HS-5 (cell line): ENCODE data around the gene AATK.
A peak's percentile ranks its signal among the peaks of the same experiment; 100 is the strongest.

Experiments used
- DNase-seq: peaks from one replicate; pipeline ENCODE4 v3.0.0-alpha.2; 2012; ENCODE audit warnings: low read depth

AATK gene

DNA sequence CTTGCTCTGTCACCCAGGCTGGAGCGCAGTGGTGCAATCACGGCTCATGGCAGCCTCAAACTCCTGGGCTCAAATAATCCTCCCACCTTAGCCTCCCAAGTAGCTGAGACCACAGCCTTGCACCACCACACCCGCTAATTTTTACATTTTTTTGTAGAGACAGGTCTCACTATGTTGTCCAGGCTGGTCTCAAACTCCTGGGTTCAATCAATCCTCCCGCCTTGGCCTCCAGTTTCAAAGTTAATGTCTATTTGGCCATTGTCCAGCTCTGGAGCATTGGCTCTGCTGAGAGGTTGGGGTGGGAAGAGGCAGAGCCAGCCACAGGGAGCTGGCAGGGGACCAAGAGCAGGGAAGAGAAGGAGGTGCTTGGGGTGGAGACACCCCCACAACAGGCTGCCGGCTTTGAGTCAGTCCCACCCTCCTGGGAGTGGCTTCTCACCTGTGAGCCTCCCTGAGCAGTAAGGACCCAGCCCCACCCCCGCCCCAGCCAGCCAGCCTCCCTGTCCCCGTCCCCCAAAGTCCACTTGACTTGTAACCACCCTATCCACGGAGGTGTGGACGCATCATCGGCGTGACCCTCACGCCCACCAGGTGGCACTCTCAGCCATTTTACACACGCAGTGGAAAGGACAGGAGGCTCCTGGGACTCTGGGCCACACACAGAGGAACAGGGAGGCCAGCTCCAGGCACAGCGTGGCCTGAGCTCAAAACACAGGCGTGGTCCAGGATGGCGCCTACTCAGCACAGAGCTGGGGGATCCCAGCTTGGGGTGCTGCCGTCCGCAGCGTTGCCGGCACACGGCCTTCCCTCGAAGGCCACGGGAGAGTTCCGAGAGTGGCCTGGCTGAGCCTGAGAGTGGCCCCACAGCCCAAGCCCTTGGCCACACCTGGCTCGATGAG lies 23.5 kb downstream of the AATK start:
- peak; percentile 23 for DNase-seq

- no peak for DNase-seq
These were observed 25.3 kb downstream of the AATK start for GRCh38 chr17:81140695-81141094.

DNA sequence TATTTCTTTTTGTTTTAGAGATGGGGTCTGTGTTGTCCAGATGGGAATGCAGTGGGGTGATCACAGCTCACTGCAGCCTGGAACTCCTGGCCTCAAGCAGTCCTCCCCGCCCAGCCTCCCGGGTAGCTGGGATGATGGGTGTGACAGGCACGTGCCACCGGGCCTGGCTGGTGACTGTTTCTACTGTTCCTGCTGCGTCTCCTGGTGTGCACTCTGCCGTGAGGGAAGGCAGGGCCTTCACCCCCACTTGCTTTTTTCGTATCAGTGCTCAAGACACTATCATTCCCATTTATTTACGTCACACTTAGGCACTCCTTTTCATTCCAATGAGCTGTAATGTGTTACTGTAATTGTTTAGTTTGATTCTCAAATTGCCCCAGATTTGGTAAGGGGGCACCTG lies 26.0 kb downstream of the AATK start:
- DNase-seq = no peak

DNA sequence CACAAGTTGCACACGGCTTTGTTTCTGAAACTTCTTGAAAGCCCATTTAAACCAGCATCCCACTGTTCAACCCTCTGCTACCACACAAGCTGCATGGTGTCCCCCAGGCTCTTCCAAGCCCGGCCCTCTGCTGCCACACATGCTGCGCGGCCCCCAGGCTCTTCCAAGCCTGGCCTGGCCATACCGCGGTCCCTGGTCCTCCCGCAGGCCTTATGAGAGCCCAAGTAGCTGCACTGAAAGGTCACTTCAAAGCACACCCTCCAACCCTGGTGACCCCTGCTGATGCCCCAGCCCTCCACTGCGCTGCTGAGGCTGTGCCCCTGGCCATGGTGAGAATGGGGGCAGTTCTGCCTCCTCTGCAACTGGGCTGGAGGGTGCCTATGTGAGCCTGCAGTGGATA lies 26.6 kb downstream of the AATK start:
- DNase-seq = no peak

DNA sequence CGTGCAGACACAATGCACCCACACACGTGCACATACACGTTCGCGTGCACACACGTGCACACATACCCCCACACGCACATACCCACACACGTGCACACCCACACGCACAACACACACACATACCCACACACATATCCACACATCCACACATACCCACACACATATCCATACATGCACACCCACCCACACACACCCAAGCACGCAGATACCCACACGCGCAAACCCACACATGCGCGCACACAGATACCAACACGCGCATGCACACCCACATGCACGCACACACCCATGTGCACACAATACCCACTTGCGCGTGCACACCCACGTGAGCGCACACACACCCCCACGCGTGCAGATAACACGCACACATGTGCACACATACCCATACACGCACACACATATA lies 27.5 kb downstream of the AATK start:
- DNase-seq = no peak

DNA sequence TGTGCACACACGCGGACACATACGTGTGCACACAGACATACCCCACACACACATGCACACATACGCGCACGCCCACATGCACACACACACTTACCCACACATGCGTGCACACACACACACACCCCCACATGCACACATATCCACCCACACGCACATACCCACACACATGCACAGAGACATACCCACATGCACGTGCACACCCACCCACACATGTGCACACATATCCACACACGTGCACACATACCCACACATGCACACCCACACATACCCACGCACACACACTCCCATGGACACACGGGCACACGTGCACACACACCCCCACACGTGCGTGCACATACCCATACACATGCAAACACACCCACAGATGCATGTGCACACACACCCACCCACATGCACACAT lies 27.9 kb downstream of the AATK start:
- no peak for DNase-seq

DNA sequence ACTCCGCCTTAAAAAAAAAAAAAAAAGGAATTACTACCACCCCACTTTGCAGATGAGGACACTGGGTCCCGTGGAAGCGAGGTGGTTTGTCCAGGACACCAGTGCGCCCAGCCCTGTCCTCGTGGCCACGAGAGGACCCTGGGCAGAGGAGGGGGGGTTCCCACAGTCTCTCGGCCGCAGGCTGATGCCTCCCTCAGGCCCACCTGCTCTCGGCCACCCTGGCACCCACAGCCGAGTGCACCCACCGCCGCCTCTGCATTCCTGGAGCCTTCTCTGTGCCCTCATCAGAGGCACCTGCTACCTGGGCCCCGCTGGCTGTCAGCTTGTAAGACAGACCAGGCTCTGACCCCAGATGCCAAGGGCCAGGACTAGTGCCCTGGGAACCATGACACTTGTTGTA lies 28.8 kb downstream of the AATK start:
- DNase-seq = no peak

DNA sequence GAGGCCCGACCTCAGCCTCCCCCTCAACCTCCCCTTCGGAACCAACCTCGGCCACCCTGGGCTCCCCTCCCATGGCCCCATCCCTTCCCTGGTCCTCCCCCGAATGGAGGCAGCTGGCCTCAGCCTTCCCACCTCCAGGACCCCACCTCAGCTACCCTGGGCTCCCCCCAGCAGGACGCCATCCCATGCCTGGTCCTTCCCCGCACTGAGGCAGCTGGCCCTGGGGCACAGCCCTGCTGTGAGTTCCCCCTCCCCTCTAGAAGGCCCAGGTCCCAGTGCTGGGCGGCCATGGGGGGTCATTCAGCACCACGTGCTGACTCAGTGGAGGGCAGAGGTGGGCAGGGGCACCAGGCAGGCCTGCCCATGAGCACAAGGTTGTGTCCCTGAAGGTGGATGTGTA lies 29.7 kb downstream of the AATK start:
- DNase-seq = no peak

- no peak for DNase-seq
These were observed 30.3 kb downstream of the AATK start for GRCh38 chr17:81135505-81136278.

- DNase-seq = no peak
These were observed 31.8 kb downstream of the AATK start for GRCh38 chr17:81134064-81134781.

GRCh38 chr17:81132770-81133723 lies 33.0 kb downstream of the AATK start:
- DNase-seq = no peak

- no peak for DNase-seq
These were observed 33.9 kb downstream of the AATK start for GRCh38 chr17:81132197-81132540.

- no peak for DNase-seq
These were observed 34.4 kb downstream of the AATK start for GRCh38 chr17:81131486-81132196.

DNA sequence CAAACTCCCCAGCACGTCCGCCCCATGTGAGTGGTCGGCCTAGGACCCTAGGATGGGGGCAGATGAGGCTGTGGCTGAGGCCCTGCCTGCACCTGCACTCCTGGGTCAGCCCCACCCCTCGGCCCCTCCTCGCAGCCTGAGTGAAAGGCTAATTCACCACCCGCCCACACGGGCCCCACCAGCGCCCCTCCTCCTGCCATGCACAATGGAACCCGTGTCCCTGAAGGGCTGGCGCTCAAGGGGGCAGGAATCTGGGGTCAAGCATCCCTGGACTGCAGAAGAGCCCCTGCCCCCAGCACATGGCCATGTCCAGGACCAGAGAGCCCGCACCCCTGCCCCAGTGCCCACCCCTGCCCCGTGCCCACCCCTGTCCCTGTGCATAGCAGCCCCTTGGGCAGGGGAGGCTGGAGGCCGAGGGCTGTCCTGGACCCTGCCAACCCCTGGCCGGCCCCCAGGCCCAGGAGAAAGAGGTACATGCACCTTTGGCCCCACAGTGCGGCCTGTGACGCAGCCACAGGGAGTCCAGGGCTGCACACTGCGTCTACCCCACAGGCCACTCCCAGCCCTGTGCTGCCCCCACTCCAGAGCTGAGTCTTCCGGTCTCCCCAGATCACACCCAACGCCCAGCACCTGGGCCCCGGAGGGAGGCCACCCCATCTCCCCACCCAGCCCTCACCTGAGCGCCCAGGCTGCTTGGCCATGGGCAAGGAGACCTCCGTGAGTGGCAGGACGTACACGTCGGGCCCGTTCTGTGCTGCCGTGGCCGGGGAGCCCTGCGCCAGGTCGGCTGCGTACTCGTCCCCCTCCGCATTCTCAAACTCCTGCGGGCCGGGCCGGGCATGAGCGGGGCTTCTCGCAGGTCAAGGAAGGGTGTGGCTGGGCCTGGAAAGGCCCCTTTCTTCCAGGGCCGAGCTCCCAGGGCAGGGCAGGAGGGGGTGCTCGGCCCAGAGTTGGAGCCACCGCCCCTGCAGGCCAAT lies 35.3 kb downstream of the AATK start:
- DNase-seq = no peak

DNA sequence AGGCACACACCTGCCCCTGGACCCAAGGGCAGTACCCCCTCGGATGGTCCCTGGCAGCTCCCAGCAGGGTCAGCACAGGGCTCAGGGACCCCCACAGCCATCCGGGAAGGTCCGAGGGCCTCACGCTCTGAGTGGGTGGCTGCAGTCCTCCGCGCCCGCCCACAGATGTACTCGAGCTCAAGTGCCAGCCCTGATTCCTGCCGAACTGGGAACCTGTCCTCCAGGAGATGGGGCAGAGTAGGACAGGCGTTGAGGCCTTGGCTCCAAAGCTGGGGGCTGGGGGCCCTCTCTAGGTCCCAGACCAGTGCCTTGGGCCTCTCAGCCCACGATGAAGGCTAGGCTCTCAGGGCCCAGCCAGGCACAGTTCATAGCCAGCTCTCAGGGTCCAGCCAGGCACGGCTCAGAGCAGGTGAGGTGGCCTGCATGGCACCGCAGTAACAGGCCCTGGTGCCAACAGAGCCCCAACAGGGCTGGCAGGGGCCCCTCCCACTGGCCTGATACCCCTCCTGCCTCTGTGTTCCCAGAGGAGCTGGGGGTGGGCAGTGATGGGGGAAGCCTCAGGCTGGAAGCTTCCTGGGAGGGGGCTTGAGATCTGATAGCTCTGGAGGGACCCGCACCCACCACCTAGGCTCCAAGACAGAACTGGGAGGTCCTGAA lies 36.2 kb downstream of the AATK start:
- no peak for DNase-seq

GRCh38 chr17:81129289-81129688 lies 36.7 kb downstream of the AATK start:
- DNase-seq = no peak

- no peak for DNase-seq
These were observed 37.2 kb downstream of the AATK start for GRCh38 chr17:81128774-81129173.

GRCh38 chr17:81128338-81128737 lies 37.7 kb downstream of the AATK start:
- no peak for DNase-seq

DNA sequence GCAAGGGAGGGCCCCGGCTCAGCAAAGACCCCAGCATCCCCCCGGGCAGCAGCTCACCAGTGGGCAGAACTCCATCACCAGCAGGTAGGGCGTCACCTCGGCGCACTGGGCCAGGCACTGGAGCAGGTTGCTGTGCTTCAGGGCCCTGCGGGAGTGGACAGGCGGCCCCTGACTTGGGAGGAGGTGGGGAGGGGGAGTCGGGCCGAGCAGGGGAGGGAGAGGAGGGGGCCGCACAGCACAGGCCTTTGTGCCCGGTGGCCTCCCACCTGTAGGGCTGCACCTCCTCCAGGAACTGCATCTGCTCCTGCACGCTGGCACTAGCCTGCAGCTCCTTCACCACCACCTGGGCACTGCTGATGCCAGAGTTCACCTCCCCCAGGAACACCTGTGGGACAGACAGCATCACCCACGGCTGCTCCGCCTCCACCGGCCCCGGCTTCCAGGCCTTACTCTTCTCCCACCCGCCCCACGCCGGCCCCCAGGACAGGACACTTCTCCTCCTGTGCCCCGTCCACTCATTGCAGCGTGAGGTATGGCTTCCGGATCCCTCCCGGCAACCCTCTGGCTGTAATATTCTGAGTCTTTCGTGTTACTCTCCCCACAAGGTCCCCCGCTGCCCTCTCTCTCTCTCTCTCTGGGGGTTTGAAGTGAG lies 38.4 kb downstream of the AATK start:
- no peak for DNase-seq
